Endothelial cell of umbilical vein (primary cell): ENCODE data around the gene RAPGEF3. TPM values are rescaled to one million over a fixed set of nuclear protein-coding genes. Genes with fewer than 3 reads are reported as not detected.

Source experiments
- BruUV-seq: library from RNA; stranded (reverse); fragments of 400-500 nt; replicated peaks from 2 replicates; lab custom pipeline; 2021; lab: Mats Ljungman, UMichigan
- CTCF ChIA-PET: fragments of 300-600, 350-600 bp; sonication (Branson Sonifier 250); formaldehyde crosslinking; loops from one replicate; lab custom pipeline; 2021; ENCODE audit warnings: antibody characterized with exemption, inconsistent platforms; lab: Charles Lee
- POLR2A ChIA-PET: fragments of 300-600, 350-600 bp; sonication (Branson Sonifier 250); formaldehyde crosslinking; loops from one replicate; lab custom pipeline; 2021; ENCODE audit warnings: antibody characterized with exemption, inconsistent platforms; lab: Charles Lee
- DNase-seq: peaks from one replicate; pipeline ENCODE4 v3.0.0-alpha.2; 2011; ENCODE audit warnings: low read depth, low spot score
- FAIRE-seq: peaks from 2 replicates; lab custom pipeline; 2011; peaks lifted over from hg19 to GRCh38; lab: Jason Lieb, UNC
- H2AFZ ChIP-seq: 2 replicates; pipeline ENCODE4 v1.6.0; 2012; ENCODE audit warnings: low read depth, low read length, control low read depth, inconsistent platforms
- H3K27ac ChIP-seq: 2 replicates; pipeline ENCODE4 v1.5.1; 2011; ENCODE audit warnings: low read depth, mild to moderate bottlenecking, control low read depth, low read length, moderate library complexity; ENCODE audit not compliant: insufficient read depth
- H3K27me3 ChIP-seq, 2 experiments: 2 replicates each; pipeline versions ENCODE4 v1.6.0 to v1.6.1; 2011; ENCODE audit warnings: low read length in 2 of 2, mixed read lengths in 1 of 2; ENCODE audit not compliant: control insufficient read depth in 2 of 2, insufficient read depth in 2 of 2
- H3K36me3 ChIP-seq, 2 experiments: 2 replicates in 1 of 2; 3 replicates in 1 of 2; pipeline ENCODE4 v1.5.1; 2011; ENCODE audit warnings: low read length in 2 of 2, mild to moderate bottlenecking in 1 of 2, moderate library complexity in 1 of 2; ENCODE audit not compliant: control insufficient read depth in 2 of 2, insufficient read depth in 2 of 2; ENCODE audit errors: extremely low read depth in 1 of 2
- H3K4me1 ChIP-seq: 3 replicates; pipeline ENCODE4 v1.5.1; 2011; ENCODE audit warnings: mild to moderate bottlenecking, low read length; ENCODE audit not compliant: control insufficient read depth, insufficient read depth; ENCODE audit errors: extremely low read depth
- H3K4me2 ChIP-seq: 2 replicates; pipeline ENCODE4 v1.6.1; 2011; ENCODE audit warnings: low read length, control low read depth, mixed read lengths; ENCODE audit not compliant: insufficient read depth
- H3K4me3 ChIP-seq, 3 experiments: fragments of 200-600 bp in 1 of 3; sonication (generic), shearing (Covaris generic) in 1 of 3; replicated peaks in 1 of 3; 2 replicates each; pipeline ENCODE4 v1.5.1; 2011 to 2016; ENCODE audit warnings: control low read depth in 3 of 3, low read length in 3 of 3, mild to moderate bottlenecking in 2 of 3, inconsistent platforms in 1 of 3, low read depth in 1 of 3, moderate library complexity in 1 of 3; ENCODE audit not compliant: insufficient read depth in 1 of 3
- H3K79me2 ChIP-seq: 2 replicates; pipeline ENCODE4 v1.6.0; 2012; ENCODE audit warnings: low read length, inconsistent platforms; ENCODE audit not compliant: control insufficient read depth, insufficient read depth
- H3K9ac ChIP-seq: replicated peaks from 2 replicates; pipeline ENCODE3; 2011; ENCODE audit warnings: low read length, control low read depth; ENCODE audit not compliant: insufficient read depth; ENCODE audit errors: extremely low read depth
- H3K9me1 ChIP-seq: replicated peaks from 3 replicates; pipeline ENCODE4 v1.6.0; 2011; ENCODE audit warnings: mild to moderate bottlenecking, low read length; ENCODE audit not compliant: control insufficient read depth, insufficient read depth; ENCODE audit errors: extremely low read depth
- H3K9me3 ChIP-seq: replicated peaks from 2 replicates; pipeline ENCODE4 v1.5.1; 2012; ENCODE audit warnings: low read length, inconsistent platforms; ENCODE audit not compliant: control insufficient read depth, insufficient read depth
- H4K20me1 ChIP-seq: replicated peaks from 2 replicates; pipeline ENCODE3; 2011; ENCODE audit warnings: mild to moderate bottlenecking, low read length; ENCODE audit not compliant: control insufficient read depth, insufficient read depth; ENCODE audit errors: extremely low read depth
- CTCF ChIP-seq, 2 donors: IDR thresholded peaks; 1 replicate in 1 of 2; 2 replicates in 1 of 2; pipeline ENCODE4 v1.5.1; 2011; ENCODE audit warnings: low read length in 2 of 2, mild to moderate bottlenecking in 2 of 2, moderate library complexity in 2 of 2, control low read depth in 1 of 2, inconsistent platforms in 1 of 2, low read depth in 1 of 2; ENCODE audit not compliant: insufficient read depth in 1 of 2; ENCODE audit errors: extremely low read depth in 1 of 2
- EZH2 ChIP-seq: IDR thresholded peaks from 2 replicates; pipeline ENCODE4 v1.6.1; 2012; ENCODE audit warnings: borderline replicate concordance, low read depth, mild to moderate bottlenecking, moderate library complexity, low read length, inconsistent platforms; ENCODE audit not compliant: severe bottlenecking
- FOS ChIP-seq: IDR thresholded peaks from 2 replicates; pipeline ENCODE4 v1.6.1; 2011; ENCODE audit warnings: mild to moderate bottlenecking, low read length, moderate library complexity, borderline replicate concordance; ENCODE audit not compliant: insufficient read depth
- GATA2 ChIP-seq: IDR thresholded peaks from 2 replicates; pipeline ENCODE4 v1.7.0; 2011; ENCODE audit warnings: low read depth, mild to moderate bottlenecking, moderate library complexity, mixed read lengths, low read length; ENCODE audit not compliant: insufficient read length, insufficient read depth
- JUN ChIP-seq: IDR thresholded peaks from 2 replicates; pipeline ENCODE4 v1.6.1; 2011; ENCODE audit warnings: borderline replicate concordance, low read depth; ENCODE audit not compliant: insufficient read length, insufficient read depth
- MYC ChIP-seq: IDR thresholded peaks from one replicate; pipeline ENCODE4 v1.6.1; 2011; ENCODE audit warnings: mild to moderate bottlenecking, low read depth, low read length
- POLR2A ChIP-seq: IDR thresholded peaks from 2 replicates; pipeline ENCODE4 v1.6.1; 2012; ENCODE audit warnings: low read depth, mild to moderate bottlenecking, control low read depth, low read length
- POLR2AphosphoS5 ChIP-seq: IDR thresholded peaks from 2 replicates; pipeline ENCODE4 v1.6.1; 2012; ENCODE audit warnings: low read depth, mild to moderate bottlenecking, control low read depth, low read length, moderate library complexity; ENCODE audit not compliant: insufficient read depth
- dilution Hi-C: fragments of 300-500 bp; cut with MboI; formaldehyde crosslinking; loops from one replicate; pipeline ENCODE4 v1.15.0; 2019; ENCODE audit warnings: low sequenced_read_pairs; ENCODE audit not compliant: extremely low pct_ligation_motif_present
- intact Hi-C: fragments of 100-400 bp; cut with micrococcal nuclease; formaldehyde crosslinking; loops from one replicate; pipeline ENCODE4 v1.10.0; 2022
- polyA plus RNA-seq, 4 experiments: library from polyadenylated mRNA; depleted of rRNA in 3 of 4; stranded (reverse) in 3 of 4; unstranded in 1 of 4; fragments of >200 nt; gene quantifications; 2 replicates each; pipeline versions ENCODE4 v1.2.1 to v1.2.3, GENCODE V29; 2011 to 2012; ENCODE audit warnings: missing spikeins in 1 of 4
- total RNA-seq: library from RNA; stranded (reverse); gene quantifications from 2 replicates; pipeline ENCODE4 v1.2.3, GENCODE V29; 2021
- TF ChIP-seq, protein P1 (sequence below): IDR thresholded peaks from 2 replicates; pipeline ENCODE4 v1.6.1; 2011; ENCODE audit not compliant: insufficient read depth, insufficient read length

RAPGEF3 gene
- total and polyA plus RNA-seq, 2 donors (not counting 3 experiments of a cell fraction or from before 2014, with no cell fraction given): 34.5 to 55.1 TPM

GRCh38 chr12:47770086-47770726 is 11.5 kb upstream of the RAPGEF3 start:
- H3K4me3 ChIP-seq: no peak overlapping the region
- BruUV-seq: no TSS peak
- no peaks in the 10 kb centered on the region for H3K79me2 ChIP-seq
- ChIA-PET CTCF (interaction anchor here (1.0 to 10.1 kb wide), 7 partner anchors 9 to 69 kb away, joined by 3 to 385 read pairs (median 99); partner anchors contain the start of gene RAPGEF3), POLR2A (no interaction called here)
- H3K4me1 ChIP-seq: peaks cover 15% of the 10 kb centered on the region
- H3K9me3 ChIP-seq: no peaks in the 10 kb centered on the region
- H2AFZ ChIP-seq: no peak overlapping the region
- H3K9me1 ChIP-seq: no peaks in the 10 kb centered on the region
- intact Hi-C loops: no loop called here
- H3K27me3 ChIP-seq: no peaks in the 10 kb centered on the region
- no peaks in the 10 kb centered on the region for H3K36me3 ChIP-seq
- no peak overlapping the region for H3K27ac ChIP-seq
- H3K4me2 ChIP-seq: no peak overlapping the region
- DNase-seq (no peak), FAIRE-seq (no peak)
- H4K20me1 ChIP-seq: no peaks in the 10 kb centered on the region
- H3K9ac ChIP-seq: no peak overlapping the region
- dilution Hi-C loops: no loop called here
- TF ChIP-seq EZH2 (no peak), CTCF (IDR thresholded peaks at IDR 0.05; ENCODE audit: extremely low read depth in 1 of 2, insufficient read depth in 1 of 2, low read depth in 1 of 2, low read length in 2 of 2) (no peak), POLR2A (no peak), MYC (no peak), GATA2 (no peak), JUN (no peak), POLR2AphosphoS5 (no peak), FOS (no peak)
- TF ChIP-seq, protein P1, sequence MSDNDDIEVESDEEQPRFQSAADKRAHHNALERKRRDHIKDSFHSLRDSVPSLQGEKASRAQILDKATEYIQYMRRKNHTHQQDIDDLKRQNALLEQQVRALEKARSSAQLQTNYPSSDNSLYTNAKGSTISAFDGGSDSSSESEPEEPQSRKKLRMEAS: no peak
